Measurements from ENCODE around the gene RTN4RL2. TPM values are rescaled to one million over a fixed set of nuclear protein-coding genes. Genes with fewer than 3 reads are reported as not detected.

The RTN4RL2 gene
- total and polyA plus RNA-seq, 10 of the 15 experiments (the other 5 are each of a cell fraction or from before 2014, with no cell fraction given), result 0.14 to 1.1 (median 0.52) TPM; not detected in 4

DNA sequence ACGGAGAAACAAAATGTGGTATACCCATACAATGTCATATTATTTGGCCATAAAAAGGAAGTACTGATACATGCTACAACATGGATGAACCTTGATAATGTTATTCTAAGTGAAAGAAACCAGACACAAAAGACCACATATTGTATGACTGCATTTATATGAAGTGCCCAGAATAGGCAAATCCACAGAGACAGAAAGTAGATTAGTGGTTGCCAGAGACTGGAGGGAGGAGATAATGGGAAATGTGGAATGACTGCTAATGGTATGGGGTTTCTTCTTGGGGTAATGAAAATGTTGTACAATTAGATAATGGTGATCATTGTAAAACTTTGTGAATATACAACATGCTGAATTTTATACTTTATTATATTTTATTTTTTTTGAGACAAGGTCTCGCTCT is 60.8 kb downstream of the RTN4RL2 start:
- POLR2A ChIA-PET, result no interaction called here
- no peak for FAIRE-seq

More for the DNA sequence above, 60.8 kb downstream of the RTN4RL2 start:
- Histone ChIP-seq H3K4me2 (ENCODE audit: control insufficient read depth, insufficient read depth) (no peak overlapping the region), H3K79me2 (ENCODE audit: control insufficient read depth, insufficient read depth, low read length) (no peaks in the 10 kb centered on the region), H3K4me1 (ENCODE audit: control insufficient read depth, insufficient read depth, low read length) (no peaks in the 10 kb centered on the region), H3K9me3 (replicated peaks; ENCODE audit: control insufficient read depth, insufficient read depth, low read length) (no peaks in the 10 kb centered on the region), H3K9ac (ENCODE audit: control insufficient read depth, insufficient read depth, low read length) (no peak overlapping the region), H3K4me3 (no peak overlapping the region), H3K36me3 (ENCODE audit: control insufficient read depth in 2 of 2, insufficient read depth in 2 of 2, low read length in 1 of 2) (no peaks in the 10 kb centered on the region), H4K20me1 (ENCODE audit: control insufficient read depth, insufficient read depth) (no peaks in the 10 kb centered on the region), H3K27ac (ENCODE audit: control insufficient read depth, insufficient read depth) (no peak overlapping the region), H2AFZ (ENCODE audit: control insufficient read depth, low read depth, low read length) (no peak overlapping the region), H3K27me3 (replicated peaks in 1 of 2; ENCODE audit: control insufficient read depth in 2 of 2, insufficient read depth in 2 of 2, low read length in 1 of 2) (no peaks in the 10 kb centered on the region)
- ChIA-PET CTCF (interaction anchor here (0.6 to 10.6 kb wide), 4 partner anchors 16 to 120 kb away, joined by 4 to 158 read pairs (median 40); partner anchors contain the start of gene RTN4RL2), RAD21 (ENCODE audit: unreplicated experiment) (no interaction called here), SMC1A (ENCODE audit: uncharacterized antibody, unreplicated experiment) (no interaction called here)
- ATAC-seq (no peak), DNase-seq (ENCODE audit: low read depth, low spot score) (no peak)
- 85% methylated on average over 2 of the region's 2 CpGs for WGBS (ENCODE audit: insufficient coverage, insufficient replicate concordance, low lambda C conversion rate, missing lambda C conversion rate)
- no TSS peak for BruUV-seq (replicated peaks)
- in situ Hi-C loops (cut with MboI), result no loop called here
- no peak for TF ChIP-seq PML (IDR thresholded peaks at IDR 0.05; ENCODE audit: low read length)
- no peak for TF ChIP-seq MEF2B (IDR thresholded peaks at IDR 0.05; ENCODE audit: partially characterized antibody, poor library complexity, severe bottlenecking)
- TF ChIP-seq SRF (IDR thresholded peaks at IDR 0.05; ENCODE audit: low read depth in 2 of 2, low read length in 2 of 2), result no peak
- no peak for TF ChIP-seq STAT3 (IDR thresholded peaks at IDR 0.05; ENCODE audit: low read depth, low read length)
- no peak for TF ChIP-seq POLR2AphosphoS5 (IDR thresholded peaks at IDR 0.05; ENCODE audit: low read length)
- no peak for TF ChIP-seq EZH2 (IDR thresholded peaks at IDR 0.05; ENCODE audit: borderline replicate concordance, control insufficient read depth, low read depth, low read length)
- no peak for TF ChIP-seq RUNX3 (IDR thresholded peaks at IDR 0.05; ENCODE audit: low read length)
- no peak for TF ChIP-seq USF1 (IDR thresholded peaks at IDR 0.05; ENCODE audit: borderline replicate concordance, extremely low read length, insufficient read depth, low read depth, low read length)
- no peak for TF ChIP-seq NFXL1 (IDR thresholded peaks at IDR 0.05; ENCODE audit: borderline replicate concordance)
- no peak for TF ChIP-seq RB1 (IDR thresholded peaks at IDR 0.05; ENCODE audit: borderline replicate concordance)
- no peak for TF ChIP-seq ZNF384 (IDR thresholded peaks at IDR 0.05; ENCODE audit: borderline replicate concordance, low read depth, low read length)
- TF ChIP-seq ZNF24 (IDR thresholded peaks at IDR 0.05), result no peak
- TF ChIP-seq KLF5 (IDR thresholded peaks at IDR 0.05; ENCODE audit: partially characterized antibody), result no peak
- no peak for TF ChIP-seq DPF2 (IDR thresholded peaks at IDR 0.05)
- TF ChIP-seq BACH1 (IDR thresholded peaks at IDR 0.05; ENCODE audit: borderline replicate concordance), result no peak
- TF ChIP-seq BCL11A (IDR thresholded peaks at IDR 0.05; ENCODE audit: low read depth, low read length), result no peak
- TF ChIP-seq ZZZ3 (IDR thresholded peaks at IDR 0.05; ENCODE audit: control insufficient read depth, insufficient read length, low read depth), result no peak
- intact Hi-C loops (cut with micrococcal nuclease; ENCODE audit: unreplicated experiment), result no loop called here

Measured in GM12878 (cell line).